Stimulated activated CD4-positive, alpha-beta T cell treated with anti-CD3 and anti-CD28 coated beads, Interleukin-12 subunit alpha, Interleukin-12 subunit beta, amount 100 ng/mL, for 48 hours (primary cell): ENCODE measurements around the gene C16orf74.

ENCODE experiments used
- DNase-seq, 3 donors: peaks; one replicate each; pipeline ENCODE4 v3.0.0-alpha.2; 2020; ENCODE audit warnings: low read depth in 2 of 3, low spot score in 1 of 3

C16orf74 gene

DNA sequence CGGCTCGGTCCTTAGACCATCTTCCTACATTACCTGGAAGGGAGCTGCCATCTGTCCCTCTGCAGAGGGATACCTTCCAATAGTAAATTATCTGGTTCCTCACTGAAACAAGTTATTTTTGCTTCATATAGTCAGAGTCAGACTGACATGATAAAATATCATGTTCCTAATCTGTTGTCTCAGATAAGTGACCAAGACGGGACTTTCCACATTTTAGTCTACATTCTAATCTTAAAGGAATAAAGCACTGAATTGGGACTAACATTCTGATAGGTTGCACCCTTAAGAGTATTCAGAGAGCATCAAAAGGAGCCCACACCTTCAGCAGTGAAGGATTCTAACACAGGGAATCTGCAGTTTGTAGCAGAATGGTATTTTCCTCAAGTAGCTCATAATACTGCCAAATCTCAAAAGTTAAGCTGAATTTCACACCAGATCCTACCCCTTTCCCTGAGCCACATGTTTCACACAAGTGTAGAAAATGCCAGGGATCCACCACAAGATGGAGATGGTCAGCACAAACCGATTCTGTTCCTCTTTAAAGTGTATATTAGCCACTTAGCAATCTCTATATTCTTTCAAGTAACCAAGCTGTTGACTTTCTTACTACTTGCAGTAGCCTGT lies 75.5 kb downstream of the C16orf74 start:
- DNase-seq, result no peak

DNA sequence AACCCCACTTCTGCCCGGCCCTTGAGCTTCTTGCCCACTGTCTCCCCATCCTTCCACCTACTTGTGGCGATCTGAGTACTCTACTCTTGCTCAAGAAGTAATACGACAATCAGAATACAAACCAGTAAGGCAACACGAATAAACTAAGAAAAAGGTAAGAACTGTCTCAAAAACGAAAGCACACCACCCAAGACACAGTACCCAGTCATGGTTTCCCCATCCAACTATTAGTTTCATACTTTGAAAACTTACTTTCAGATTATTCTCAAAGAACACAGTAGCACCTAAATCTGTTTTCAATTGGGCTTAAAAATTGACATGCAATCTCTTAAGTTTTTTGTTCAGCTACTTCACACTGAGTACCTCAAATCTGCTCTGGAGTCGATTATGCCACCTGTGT lies 76.1 kb downstream of the C16orf74 start:
- DNase-seq, result no peak

DNA sequence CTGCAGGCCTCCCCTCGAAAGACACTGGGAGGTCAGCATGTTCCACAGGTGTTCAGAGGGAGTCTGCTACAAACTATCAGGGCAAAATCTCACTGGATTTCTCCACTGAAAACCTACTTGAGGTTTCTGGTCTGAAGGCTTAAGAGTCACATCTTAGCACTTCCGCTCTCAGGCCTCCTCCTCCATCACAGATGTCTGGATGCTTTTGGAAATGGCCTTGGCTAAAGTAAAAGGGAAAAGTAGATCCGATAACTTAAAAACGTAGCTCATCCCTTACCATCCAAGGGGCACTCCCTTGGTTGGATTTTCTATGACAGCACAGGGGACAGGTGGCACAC lies 76.5 kb downstream of the C16orf74 start:
- no peak for DNase-seq

DNA sequence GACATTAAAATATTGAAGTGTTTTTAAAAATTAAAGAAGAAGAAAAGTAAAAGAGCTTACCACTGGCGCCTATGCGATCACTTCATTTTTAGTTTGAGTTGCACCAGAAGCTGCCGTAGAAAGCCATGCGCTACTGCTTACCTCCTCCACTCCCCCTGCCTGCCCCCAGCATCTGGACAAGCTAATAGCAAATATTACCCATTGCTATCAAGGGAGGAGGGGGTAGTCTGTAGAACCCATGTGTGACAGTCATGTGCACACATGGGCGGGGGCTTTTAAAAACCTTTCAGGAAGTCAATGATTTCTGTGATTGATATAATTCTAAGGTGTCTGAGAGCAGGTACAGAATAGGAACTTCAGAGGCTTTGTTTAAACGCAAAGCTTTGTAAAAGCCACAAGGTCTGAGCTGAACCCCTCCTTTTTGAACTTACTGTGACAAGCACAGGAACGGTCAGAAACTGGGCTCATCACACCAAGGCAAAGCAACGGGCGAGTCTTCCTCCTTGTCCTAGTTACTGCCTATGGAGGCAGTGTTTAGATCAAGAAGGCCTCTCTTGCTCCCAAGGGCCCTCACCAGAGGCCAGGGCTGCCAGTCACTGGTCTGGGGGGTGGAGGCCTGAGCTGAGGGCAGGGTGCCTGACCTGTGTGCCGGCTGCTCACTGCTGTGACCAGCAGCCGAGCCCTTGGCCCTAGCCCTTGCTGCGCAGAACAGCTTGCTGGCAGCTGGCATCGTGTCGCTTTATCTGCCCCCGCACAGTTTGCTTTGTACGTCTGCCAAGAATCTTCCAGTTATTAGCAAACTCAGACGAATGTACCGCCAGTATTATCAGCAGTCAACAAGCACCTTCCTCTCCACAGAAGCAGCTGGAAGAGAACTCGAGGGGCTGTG lies 77.1 kb downstream of the C16orf74 start:
- DNase-seq, result no peak

- no peak for DNase-seq
These were observed 80.1 kb downstream of the C16orf74 start for GRCh38 chr16:85670840-85671239.

- DNase-seq, result no peak
These were observed 82.0 kb downstream of the C16orf74 start for GRCh38 chr16:85668676-85669424.

GRCh38 chr16:85667841-85668413 lies 83.0 kb downstream of the C16orf74 start:
- no peak for DNase-seq

DNA sequence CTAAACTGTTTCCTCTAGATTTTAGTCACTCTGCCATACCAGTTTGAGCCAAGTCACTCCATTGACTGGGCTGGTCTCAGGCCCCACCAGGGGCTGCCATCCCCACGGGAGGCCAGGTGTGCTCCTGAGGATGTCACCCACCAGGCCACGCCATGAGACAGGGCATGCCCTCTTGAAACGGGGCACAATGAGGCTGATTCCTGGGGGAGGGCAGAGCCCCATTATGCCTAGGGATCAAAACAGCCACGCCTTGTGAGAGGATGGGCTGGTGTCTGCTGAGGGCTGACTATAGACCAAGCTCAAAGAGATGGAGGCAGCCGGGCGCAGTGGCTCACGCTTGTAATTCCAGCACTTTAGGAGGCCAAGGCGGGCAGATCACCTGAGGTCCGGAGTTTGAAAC lies 83.6 kb downstream of the C16orf74 start:
- no peak for DNase-seq

- DNase-seq, result no peak
These were observed 85.0 kb downstream of the C16orf74 start for GRCh38 chr16:85665929-85666328.

- no peak for DNase-seq
These were observed 85.5 kb downstream of the C16orf74 start for GRCh38 chr16:85665373-85665740.

GRCh38 chr16:85664580-85665372 lies 86.1 kb downstream of the C16orf74 start:
- no peak for DNase-seq

DNA sequence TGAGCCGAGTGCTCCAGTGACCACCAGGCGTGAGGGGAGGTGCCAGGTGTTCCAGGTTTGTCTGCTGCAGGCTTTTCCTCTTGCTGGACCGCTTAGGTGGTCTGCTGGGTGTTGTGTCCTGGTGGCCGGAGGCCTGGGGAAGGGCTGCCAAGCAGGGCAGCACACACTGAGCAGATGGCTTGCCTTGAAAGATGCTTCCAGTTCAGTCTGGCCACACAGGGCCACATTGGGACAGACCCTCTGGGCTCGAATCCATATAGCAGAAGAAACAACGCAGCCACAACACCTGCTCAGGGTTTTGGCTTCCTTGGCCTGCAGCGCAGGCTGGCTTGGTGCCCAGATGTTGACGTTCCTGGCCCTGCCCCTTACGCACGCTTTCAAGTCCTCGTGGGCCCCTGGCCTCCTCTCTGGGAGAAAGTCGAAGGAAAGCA lies 87.0 kb downstream of the C16orf74 start:
- no peak for DNase-seq

DNA sequence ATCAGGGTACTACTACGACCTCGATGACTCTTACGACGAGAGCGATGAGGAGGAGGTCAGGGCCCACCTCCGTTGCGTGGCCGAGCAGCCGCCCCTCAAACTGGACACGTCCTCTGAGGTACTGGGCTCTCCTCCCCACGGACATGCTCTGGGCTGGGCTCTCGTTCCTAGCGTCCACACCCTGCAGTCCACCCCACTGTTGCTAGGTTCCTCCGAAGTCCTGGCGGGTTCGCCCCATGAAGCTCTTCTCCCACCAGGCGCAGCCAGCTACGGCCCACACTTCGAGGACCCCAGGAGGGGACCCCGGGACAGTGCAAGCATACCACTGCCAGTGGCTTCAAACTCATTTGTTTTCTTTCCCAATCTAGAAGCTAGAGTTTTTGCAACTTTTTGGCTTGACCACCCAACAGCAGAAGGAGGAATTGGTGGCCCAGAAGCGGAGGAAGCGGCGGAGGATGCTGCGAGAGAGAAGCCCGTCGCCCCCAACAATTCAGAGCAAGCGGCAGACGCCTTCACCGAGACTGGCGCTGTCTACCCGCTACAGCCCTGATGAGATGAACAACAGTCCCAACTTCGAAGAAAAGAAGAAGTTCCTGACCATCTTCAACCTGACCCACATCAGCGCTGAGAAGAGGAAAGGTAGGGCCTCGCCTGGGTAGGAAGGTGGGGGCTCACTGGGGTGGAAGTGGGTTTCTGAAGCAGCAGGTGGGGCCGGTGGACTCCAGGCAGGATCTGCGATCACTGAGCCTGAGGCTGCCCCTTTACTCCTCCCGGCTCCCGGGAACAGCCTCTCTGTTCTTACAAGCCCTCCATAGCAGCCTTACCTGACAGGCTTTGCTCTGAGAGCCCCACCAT lies 87.7 kb downstream of the C16orf74 start:
- DNase-seq, result no peak

- DNase-seq, result no peak
These were observed 88.4 kb downstream of the C16orf74 start for GRCh38 chr16:85662482-85662812.

DNA sequence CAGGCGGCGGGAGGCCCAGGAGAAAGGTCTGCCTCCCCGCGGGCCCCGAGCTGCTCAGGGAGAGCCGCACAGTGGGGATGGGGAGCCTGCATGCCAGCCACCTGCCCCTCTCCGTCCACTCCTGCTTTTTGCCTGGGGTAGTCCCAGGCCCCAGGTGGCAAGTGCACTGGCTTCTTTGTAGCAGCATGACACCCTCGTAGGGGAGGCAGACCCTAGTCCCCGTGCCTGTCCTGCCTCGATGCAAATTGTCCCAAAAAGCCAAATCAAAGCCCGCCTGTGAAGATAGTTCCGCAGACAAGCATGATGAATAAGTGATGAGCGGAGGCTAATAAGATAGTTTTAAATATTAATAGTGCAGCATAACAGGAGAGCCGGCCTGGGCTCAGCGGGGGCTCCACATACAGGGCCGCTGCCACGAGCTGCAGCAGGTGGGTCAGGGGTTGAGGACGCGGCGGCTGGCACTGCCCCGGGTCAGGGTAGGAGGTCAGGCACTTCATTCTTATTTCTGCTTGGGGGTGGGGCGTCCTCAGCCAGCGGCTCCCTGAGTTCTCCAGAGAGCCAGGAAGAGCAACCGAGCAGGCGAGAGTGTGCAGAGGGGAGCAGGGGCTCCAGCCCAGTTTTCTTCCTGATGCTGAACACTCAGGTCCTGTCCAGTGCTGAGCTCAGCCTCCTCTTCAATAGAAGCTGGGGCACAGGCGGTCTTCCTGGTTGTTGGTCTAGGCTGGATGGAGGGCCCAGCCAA lies 89.0 kb downstream of the C16orf74 start:
- no peak for DNase-seq

DNA sequence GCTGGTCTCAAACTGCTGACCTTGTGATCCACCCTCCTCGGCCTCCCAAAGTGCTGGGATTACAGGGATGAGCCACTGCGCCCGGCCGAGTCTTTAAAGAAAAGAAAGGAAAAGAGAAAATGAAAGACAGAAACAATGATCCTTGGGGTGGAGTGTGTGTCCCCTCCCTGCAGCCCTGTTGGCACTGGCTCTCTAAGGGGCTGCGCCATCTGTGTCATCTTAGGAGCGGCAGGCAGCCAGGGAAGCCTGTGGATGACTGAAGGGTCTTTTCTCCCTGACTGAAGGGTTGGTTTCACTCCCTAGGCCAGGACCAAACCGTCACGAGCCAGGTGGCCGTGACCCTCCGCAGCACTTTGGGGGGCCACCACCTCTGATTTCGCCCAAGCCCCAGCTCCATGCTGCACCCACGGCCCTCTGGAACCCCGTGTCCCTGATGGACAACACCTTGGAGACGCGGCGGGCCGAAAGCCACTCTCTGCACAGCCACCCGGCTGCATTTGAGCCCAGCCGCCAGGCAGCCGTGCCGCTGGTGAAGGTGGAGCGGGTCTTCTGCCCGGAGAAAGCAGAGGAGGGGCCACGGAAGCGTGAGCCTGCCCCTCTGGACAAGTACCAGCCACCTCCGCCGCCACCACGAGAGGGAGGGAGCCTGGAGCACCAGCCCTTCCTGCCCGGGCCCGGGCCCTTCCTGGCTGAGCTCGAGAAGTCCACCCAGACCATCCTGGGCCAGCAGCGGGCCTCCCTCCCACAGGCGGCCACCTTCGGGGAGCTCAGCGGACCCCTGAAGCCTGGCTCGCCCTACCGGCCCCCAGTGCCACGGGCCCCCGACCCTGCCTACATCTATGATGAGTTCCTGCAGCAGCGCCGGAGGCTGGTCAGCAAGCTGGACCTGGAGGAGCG lies 89.8 kb downstream of the C16orf74 start:
- no peak for DNase-seq

- DNase-seq, result peak; percentile 49 to 72 (median 49)
These were observed 90.9 kb downstream of the C16orf74 start for GRCh38 chr16:85659805-85660511.

GRCh38 chr16:85659336-85659735 lies 91.6 kb downstream of the C16orf74 start:
- DNase-seq, result no peak
